ENCODE measurements around the gene PLXND1. TPM values are rescaled to one million over a fixed set of nuclear protein-coding genes. Genes with fewer than 3 reads are reported as not detected.

The PLXND1 gene
- total RNA-seq, 1 donor from 2014 or later = 131 TPM

- DNase-seq = no peak
Measured at GRCh38 chr3:129600348-129600747, 6.1 kb downstream of the PLXND1 start.

- DNase-seq = no peak
Measured at GRCh38 chr3:129599607-129600006, 6.9 kb downstream of the PLXND1 start.

GRCh38 chr3:129599073-129599472 is 7.4 kb downstream of the PLXND1 start:
- no peak for DNase-seq

- DNase-seq = no peak
Measured at GRCh38 chr3:129598484-129598883, 8.0 kb downstream of the PLXND1 start.

GRCh38 chr3:129598000-129598381 is 8.5 kb downstream of the PLXND1 start:
- peak; percentile 31 for DNase-seq

GRCh38 chr3:129597087-129597999 is 9.1 kb downstream of the PLXND1 start:
- peak; percentile 74 for DNase-seq

- DNase-seq = peak; percentile 89
Measured at GRCh38 chr3:129596194-129597086, 10.0 kb downstream of the PLXND1 start.

- no peak for DNase-seq
Measured at GRCh38 chr3:129595544-129596193, 10.8 kb downstream of the PLXND1 start.

- no peak for DNase-seq
Measured at GRCh38 chr3:129594907-129595390, 11.5 kb downstream of the PLXND1 start.

- peak; percentile 64 for DNase-seq
Measured at GRCh38 chr3:129594409-129594808, 12.1 kb downstream of the PLXND1 start.

- no peak for DNase-seq
Measured at GRCh38 chr3:129593595-129594339, 12.7 kb downstream of the PLXND1 start.

GRCh38 chr3:129593230-129593594 is 13.3 kb downstream of the PLXND1 start:
- no peak for DNase-seq

GRCh38 chr3:129592381-129593131 is 13.9 kb downstream of the PLXND1 start:
- peak; percentile 67 for DNase-seq

- no peak for DNase-seq
Measured at GRCh38 chr3:129591932-129592331, 14.5 kb downstream of the PLXND1 start.

GRCh38 chr3:129590215-129590614 is 16.3 kb downstream of the PLXND1 start:
- DNase-seq = no peak

GRCh38 chr3:129587566-129588210 is 18.8 kb downstream of the PLXND1 start:
- no peak for DNase-seq

- no peak for DNase-seq
Measured at GRCh38 chr3:129586746-129587430, 19.6 kb downstream of the PLXND1 start.

- DNase-seq = no peak
Measured at GRCh38 chr3:129585949-129586657, 20.4 kb downstream of the PLXND1 start.

- DNase-seq = no peak
Measured at GRCh38 chr3:129584631-129585030, 21.8 kb downstream of the PLXND1 start.
